ENCODE results near the gene EDC4.
A peak's percentile ranks its signal among the peaks of the same experiment; 100 is the strongest.

EDC4 gene

GRCh38 chr16:67842509-67843342 lies 30.1 kb upstream of the EDC4 start (continued):
- TF ChIP-seq ZNF776 (tag by site-specific recombination; IDR thresholded peaks at IDR 0.05; ENCODE audit: borderline replicate concordance) (no peak), ELK4 (IDR thresholded peaks at IDR 0.05; ENCODE audit: borderline replicate concordance, low read depth, low read length) (no peak), PRDM4 (tag by site-specific recombination; IDR thresholded peaks at IDR 0.05) (no peak; the same call in none of the 2 replicates), ZNF560 (tag by site-specific recombination; IDR thresholded peaks at IDR 0.05; ENCODE audit: borderline replicate concordance) (no peak), ZNF639 (tag by site-specific recombination; IDR thresholded peaks at IDR 0.05) (no peak), ZNF521 (tag by site-specific recombination; IDR thresholded peaks at IDR 0.05) (no peak), BCL11A (tag by site-specific recombination; IDR thresholded peaks at IDR 0.05; ENCODE audit: low read depth) (no peak), ZNF670 (tag by site-specific recombination; IDR thresholded peaks at IDR 0.05; ENCODE audit: low read depth) (no peak), ZNF529 (tag by site-specific recombination; IDR thresholded peaks at IDR 0.05; ENCODE audit: insufficient replicate concordance) (no peak), ZNF658 (tag by site-specific recombination; IDR thresholded peaks at IDR 0.05) (no peak)

GRCh38 chr16:67843343-67843765 lies 29.5 kb upstream of the EDC4 start:
- ChIA-PET CTCF (interaction anchor here (0.7 to 2.9 kb wide), 3 partner anchors 27 to 322 kb away, joined by 3 to 13 read pairs (median 3); no protein-coding TSS in a partner anchor), POLR2A (interaction anchor here (1.4 to 4.3 kb wide), 2 partner anchors 10 to 30 kb away, joined by 3 to 38 read pairs; no protein-coding TSS in a partner anchor)
- Histone ChIP-seq H3K27ac (ENCODE audit: extremely low read depth, low read depth, low read length) (peak overlapping the region; percentile 99), H3K9me3 (ENCODE audit: control insufficient read depth, insufficient read depth, low read depth, low read length) (no peaks in the 10 kb centered on the region), H3K4me1 (ENCODE audit: control insufficient read depth, insufficient read depth, low read length) (peaks cover 16% of the 10 kb centered on the region), H3K4me3 (ENCODE audit: low read depth, low read length) (peak overlapping the region; percentile 92), H3K36me3 (ENCODE audit: control insufficient read depth in 2 of 2, insufficient read depth in 1 of 2, low read length in 2 of 2) (peaks cover 0 to 16% of the 10 kb centered on the region in 2 experiments; a peak in 1 of 3 replicates)
- TF ChIP-seq ZBTB20 (tag by site-specific recombination; IDR thresholded peaks at IDR 0.05), result peak; percentile 15; the same call in 1 of the 2 replicates
- no peak for TF ChIP-seq SP7 (tag by site-specific recombination; IDR thresholded peaks at IDR 0.05)
- TF ChIP-seq ZNF266 (tag by site-specific recombination; IDR thresholded peaks at IDR 0.05; ENCODE audit: low read depth), result no peak
- TF ChIP-seq BCL11A (tag by site-specific recombination; IDR thresholded peaks at IDR 0.05; ENCODE audit: low read depth), result no peak
- TF ChIP-seq MZF1 (tag by site-specific recombination; IDR thresholded peaks at IDR 0.05; ENCODE audit: borderline replicate concordance), result no peak
- no peak for TF ChIP-seq ZNF529 (tag by site-specific recombination; IDR thresholded peaks at IDR 0.05; ENCODE audit: insufficient replicate concordance)
- TF ChIP-seq ZNF658 (tag by site-specific recombination; IDR thresholded peaks at IDR 0.05), result no peak

- CTCF ChIA-PET, result interaction anchor here (0.6 to 2.9 kb wide), 9 partner anchors 10 to 1862 kb away, joined by 3 to 13 read pairs (median 3); no protein-coding TSS in a partner anchor
- Histone ChIP-seq H3K9me3 (ENCODE audit: control insufficient read depth, insufficient read depth, low read depth, low read length) (no peaks in the 10 kb centered on the region), H3K36me3 (ENCODE audit: control insufficient read depth in 2 of 2, insufficient read depth in 1 of 2, low read length in 2 of 2) (peaks cover 0 to 25% of the 10 kb centered on the region in 2 experiments; a peak in 2 of 3 replicates), H3K4me1 (ENCODE audit: control insufficient read depth, insufficient read depth, low read length) (peaks cover 16% of the 10 kb centered on the region), H3K27ac (ENCODE audit: extremely low read depth, low read depth, low read length) (no peak overlapping the region; the same call in 1 of the 2 replicates), H3K4me3 (ENCODE audit: low read depth, low read length) (no peak overlapping the region)
- POLR2A ChIA-PET, result interaction anchor here (0.7 to 4.3 kb wide), 9 partner anchors 11 to 125 kb away, joined by 3 to 38 read pairs (median 4); partner anchors contain the start of genes EDC4, GFOD2, LCAT and RANBP10
- no peak for TF ChIP-seq ZNF140 (tag by site-specific recombination; IDR thresholded peaks at IDR 0.05)
- TF ChIP-seq ZNF600 (tag by site-specific recombination; IDR thresholded peaks at IDR 0.05), result peak; percentile 14; the same call in 1 of the 2 replicates
- 0 out of 2 replicates have a peak, but pooled peaks have one; percentile 63 for TF ChIP-seq ZBTB44 (tag by site-specific recombination; IDR thresholded peaks at IDR 0.05)
- peak; percentile 31; the same call in 1 of the 2 replicates for TF ChIP-seq ZNF362 (tag by site-specific recombination; IDR thresholded peaks at IDR 0.05)
- no peak for TF ChIP-seq KLF10 (tag by site-specific recombination; IDR thresholded peaks at IDR 0.05)
- no peak for TF ChIP-seq ZNF24 (tag by site-specific recombination; IDR thresholded peaks at IDR 0.05)
- no peak for TF ChIP-seq ZNF473 (tag by site-specific recombination; IDR thresholded peaks at IDR 0.05)
- no peak for TF ChIP-seq ZNF777 (tag by site-specific recombination; IDR thresholded peaks at IDR 0.05; ENCODE audit: borderline replicate concordance)
These were observed 28.4 kb upstream of the EDC4 start for GRCh38 chr16:67844497-67844896.
